HG02798 (cell line): Measurements from ENCODE around the gene NEUROG2.

Experiments used
- ATAC-seq: cut with Tn5 transposase; IDR thresholded peaks from one replicate; pipeline ENCODE4 v1.9.1; 2021; ENCODE audit warnings: mild to moderate bottlenecking; ENCODE audit not compliant: unreplicated experiment, poor library complexity

Gene NEUROG2

DNA sequence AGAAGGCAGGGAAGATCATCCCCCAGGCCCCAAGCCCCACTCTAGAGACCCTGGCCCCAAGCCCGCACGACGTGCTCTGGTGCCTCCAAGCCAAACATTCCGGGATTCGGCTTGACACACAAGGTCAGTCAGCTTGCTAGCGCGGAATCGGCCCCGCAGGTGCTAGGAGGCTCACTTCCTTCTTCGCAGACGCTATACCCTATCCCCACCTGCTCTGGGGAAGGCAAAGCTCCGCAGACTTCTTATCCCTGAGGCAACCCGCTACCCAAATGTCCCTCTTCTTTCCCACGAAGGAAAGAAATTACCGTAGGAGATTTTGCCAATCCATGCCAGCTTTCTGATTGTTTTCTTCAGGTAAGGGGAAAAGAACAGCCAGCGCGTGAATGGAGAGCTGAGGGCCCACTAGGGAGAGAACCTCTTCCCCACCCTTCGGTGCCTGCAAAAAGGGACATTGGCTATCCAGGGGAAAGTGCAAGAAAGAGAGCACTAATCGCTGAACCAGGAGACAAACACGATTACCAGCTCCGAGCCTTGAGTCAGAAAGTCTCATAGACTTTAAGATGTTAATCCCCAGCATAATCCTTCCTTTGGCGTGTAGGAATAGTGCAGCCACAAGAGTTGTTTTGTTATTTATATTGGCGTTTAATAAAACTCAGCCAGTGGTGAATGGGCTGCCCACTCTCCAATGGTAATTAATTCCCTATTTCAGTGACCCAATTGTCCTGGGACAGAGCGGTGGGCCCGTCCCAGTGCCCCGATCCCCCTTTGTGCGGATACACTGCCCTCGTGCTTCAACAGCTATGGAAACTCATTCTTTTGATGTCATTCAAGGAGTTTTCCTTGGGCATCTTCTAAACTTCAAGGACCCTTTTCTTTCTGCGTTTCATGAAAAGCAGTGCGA lies 5.4 kb upstream of the NEUROG2 start:
- ATAC-seq, result no peak

DNA sequence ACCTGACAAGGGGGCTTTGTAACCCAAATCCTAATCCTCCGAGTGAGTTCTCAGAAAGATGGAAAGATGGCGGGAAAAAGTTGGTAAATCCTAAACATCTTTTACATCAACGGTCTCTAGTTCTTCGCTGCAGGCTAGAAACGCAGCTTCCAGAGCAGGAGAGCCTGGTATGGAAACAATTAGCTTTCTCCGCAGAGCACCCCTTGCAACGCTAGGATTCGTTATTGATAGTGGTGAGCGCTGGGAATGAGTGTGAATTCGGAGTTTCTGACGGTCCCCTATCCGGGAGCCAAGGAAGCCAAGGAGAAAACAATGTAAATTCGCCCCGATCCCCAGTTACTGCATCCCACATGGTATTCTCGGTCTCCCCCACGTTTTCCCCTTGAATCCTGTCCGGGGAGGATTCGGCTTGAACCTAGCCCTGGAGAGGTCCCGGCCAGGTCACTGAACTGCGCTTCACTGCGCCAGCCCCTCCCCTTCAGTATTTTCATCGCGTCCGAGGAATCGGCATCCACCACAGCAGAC lies 4.7 kb upstream of the NEUROG2 start:
- ATAC-seq, result no peak

DNA sequence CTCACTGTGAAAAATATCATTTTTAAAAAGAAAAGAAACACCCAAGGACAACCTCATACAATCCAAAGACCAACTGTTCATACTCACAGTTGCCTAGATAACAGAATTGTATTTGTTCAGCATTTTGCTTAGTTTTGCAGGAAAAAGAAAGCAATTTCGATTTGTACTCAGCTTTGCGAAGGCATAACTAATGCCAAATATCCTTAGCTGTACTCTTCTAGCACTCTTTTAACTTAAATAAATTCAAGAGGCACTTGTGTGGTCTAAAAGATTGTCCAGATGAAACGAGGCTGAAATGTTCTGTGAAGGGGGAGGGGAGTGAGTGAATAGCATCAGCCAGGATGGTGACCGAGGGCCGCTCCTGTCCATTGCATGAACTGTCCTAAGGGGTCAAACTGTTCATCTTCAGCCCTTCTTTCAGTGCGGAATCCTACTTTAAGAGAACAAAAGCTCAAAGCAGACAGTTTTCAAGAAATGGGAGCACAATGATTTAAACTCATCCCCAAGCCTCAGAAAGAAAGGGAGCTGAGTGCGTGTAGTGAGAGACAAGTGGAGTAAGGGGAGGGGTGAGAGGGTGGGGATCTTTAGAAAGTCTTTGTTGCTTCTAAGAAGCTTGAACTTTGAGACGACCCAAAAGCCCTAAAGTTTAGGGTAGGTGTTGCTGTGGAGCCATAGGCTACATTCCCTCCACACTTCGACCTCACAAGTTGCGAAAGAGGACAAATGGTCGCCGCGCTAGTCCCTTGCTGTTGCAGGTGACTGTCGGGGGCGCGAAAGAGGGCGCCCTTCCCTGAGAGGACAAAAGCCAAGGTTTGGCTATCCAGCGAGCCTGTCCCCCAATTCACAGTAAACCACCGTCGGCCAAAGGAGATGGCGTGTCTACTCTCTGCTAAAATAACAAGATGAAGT lies 4.0 kb upstream of the NEUROG2 start:
- ATAC-seq, result no peak

DNA sequence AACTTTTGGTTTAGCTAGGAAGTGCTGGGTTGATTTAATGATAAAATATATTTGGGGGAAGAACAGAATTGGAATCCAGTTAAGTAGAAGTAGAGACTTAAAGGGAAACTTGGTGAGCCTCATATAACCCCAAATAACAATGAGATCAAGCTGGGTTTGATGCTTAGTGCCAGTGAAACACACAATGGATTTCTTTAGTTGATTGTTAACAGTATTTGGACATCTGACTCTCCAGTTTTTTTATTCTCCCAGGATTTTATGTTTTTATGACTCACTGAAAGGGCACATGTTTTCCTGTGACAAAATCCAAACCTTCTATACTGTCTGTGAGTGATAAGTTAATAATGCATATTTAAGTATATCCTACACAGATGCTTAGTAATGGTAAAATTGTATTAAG lies 2.7 kb upstream of the NEUROG2 start:
- no peak for ATAC-seq

DNA sequence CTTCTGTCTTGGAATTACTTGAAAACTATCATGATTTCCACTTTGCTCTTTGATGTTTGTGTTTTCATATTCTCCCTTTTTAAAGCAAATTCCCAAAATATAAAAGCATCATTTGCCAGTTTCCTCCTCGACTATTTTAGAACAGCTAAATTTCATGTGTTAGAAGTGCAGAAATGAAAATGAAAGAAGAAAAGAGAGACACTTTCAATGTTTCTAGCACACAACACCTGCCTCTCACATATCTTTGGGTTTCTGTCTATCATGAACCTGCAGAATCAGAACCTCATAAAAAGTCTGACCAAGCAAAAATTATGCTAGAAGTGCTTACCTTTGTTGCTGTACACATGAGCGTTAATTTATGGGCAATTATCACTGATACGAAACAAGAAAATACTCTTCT lies 1.9 kb upstream of the NEUROG2 start:
- no peak for ATAC-seq

DNA sequence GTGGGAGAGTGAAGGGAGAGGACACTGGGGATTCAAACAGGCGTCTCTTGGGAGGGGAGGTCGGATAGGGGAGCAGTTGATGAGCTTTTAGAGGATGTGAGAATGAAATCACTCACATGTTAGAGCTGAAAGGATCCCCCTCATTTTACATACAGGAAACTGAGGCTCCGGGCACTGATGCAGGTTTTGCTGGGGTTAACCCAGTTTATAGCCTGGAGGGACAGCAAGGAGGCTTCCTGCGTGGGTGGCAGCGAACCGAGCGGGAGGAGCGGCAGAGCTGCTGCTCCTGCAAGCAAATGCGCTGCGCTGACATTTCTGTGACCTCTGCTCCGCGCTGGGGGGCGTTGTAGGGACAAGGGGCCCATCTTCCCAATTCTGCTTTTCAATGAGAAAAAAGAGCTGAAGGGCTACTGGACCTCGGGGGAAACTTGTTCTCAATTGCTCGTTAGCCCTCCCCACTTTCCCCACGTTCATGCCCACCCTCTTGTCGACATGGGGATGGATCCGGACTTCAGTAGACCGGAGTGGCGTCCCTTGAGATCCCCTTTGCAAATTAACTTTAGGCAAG lies 1.2 kb upstream of the NEUROG2 start:
- ATAC-seq, result peak; percentile 20

DNA sequence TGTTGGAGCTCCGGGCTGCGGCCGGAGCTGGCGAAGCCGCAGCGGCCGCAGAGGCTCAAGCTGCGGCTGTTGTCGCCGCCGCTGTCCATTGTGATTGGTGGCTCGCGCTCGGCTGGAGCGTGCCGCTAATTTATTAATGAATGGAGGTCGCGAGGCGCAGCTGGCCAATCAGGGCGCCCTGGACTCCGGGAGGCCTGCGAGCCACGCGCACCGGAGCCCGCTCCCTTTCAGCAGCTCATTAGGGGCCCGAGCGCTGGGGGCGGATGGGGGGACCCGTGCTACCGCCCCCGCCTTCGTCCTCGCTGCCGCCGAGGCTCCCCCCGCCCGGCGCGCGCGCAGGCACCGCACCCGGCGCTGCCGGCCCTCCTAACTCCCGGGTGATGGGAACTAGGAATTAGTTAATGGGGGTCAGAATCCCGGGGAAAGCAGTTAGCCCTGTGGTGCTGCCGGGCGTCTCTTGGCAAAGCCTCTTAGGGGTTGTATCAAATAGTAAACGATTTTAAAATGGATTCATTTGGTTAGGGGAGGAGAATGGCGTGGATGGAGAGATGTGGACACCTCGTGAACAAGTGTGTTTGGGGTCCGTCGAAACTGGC lies 589 bp upstream of the NEUROG2 start:
- ATAC-seq, result peak; percentile 22

DNA sequence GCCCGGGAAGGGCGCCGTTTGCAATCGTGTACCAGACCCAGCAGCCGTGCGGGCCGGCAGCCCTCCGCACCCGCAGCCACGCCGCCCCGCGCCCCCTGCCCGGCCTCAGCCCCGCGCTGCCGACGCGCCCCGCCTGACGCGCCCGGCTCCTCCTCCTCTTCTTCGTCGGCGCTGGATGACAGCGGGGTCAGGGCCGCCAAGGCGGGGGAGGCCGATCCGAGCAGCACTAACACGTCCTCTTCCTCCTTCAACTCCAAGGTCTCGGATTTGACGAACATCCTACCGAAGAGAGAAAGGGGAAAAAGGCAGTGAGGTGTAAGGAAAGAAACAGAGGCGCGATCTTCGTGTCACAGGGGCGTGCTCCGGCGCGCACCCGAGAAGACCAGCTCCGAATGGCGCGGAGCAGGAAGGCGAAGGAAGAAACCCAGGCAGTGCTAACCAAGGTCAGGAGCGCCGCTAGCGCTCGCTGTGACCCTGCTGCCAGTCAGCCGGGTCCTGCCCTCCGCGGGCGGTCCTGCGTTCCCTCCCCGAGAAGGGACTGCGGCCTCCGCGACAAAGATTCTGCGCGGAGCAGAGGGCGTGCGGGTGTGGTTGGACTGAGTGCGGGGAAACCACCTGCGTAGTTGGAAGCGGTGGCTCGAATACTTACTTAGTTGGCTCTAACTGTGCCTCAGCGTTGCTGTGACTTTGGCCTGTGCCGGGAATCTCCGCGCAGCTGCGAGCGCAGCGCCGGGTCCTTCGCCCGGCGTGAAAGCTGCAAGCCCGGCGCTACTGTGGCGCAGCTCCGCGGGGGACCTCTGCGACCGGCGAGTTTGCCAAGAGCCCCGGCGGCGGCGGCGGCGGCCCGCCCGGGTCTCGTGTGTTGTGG lies 548 bp downstream of the NEUROG2 start:
- peak; percentile 42 for ATAC-seq

DNA sequence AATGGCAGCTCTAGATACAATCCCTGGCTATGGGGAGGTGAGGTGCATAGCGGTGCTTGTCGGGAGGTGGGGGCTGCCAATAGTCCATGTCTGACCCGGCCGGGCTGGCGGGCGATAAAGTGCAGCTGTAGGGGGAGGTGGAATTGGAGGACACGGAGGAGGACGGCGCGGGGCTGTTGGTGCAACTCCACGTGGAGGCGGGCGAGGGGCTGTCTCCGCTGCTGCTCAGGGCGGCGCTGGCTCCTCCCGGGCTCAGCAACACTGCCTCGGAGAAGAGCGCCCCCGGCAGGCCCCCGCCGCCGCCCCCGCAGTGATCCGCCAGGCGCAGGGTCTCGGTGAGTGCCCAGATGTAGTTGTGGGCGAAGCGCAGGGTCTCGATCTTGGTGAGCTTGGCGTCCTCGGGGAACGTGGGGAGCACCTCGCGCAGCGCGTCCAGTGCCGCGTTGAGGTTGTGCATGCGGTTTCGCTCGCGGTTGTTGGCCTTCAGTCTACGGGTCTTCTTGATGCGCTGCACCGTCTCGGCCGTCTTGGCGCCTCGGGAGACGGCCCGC lies 1.3 kb downstream of the NEUROG2 start:
- peak; percentile 14 for ATAC-seq

DNA sequence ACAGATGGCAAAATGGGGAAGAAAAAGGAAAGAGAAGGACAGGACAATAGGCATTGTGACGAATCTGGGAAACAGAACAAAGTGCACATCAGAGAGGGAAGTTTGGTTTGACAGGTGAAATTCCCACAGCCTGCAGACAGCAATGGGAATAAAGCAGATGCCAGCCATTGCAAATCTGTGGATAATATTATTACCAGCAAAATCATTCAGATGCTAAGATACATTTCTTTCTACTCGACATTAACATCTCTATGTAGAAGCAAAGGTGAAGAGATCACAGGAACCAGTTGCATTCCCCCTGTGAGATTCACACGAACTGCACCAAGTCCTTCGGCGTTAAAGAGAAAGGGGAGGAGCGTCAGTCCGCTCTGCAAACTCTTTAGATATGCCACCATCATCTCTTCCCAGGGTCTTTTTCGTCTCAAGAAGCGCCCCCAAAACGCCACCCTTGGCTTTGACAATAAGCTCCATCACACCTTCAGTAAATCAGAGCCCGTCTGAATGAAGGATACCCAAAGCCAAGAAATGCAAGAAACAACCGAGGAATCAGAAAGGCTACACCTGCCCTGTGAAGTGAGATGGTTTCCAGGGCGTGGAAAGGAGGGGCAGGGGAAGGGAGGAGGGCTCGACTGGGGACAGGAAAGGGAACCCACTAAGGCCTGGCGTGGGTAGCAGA lies 1.9 kb downstream of the NEUROG2 start:
- peak; percentile 21 for ATAC-seq

DNA sequence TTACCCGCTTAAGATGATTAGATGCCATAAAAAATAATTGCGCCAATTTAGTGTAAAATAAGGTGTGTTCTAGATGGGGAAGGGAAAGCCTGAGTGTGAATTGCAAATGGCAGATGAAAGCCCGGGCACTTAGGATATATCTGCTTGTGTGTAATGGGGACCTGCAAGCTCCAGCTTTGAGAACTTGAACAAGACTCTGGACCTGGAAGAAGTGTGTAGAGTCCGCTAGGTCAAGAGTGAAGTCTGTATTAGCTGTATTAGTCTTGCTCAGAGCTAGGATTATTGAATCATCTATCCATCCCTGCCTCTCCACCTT lies 4.2 kb downstream of the NEUROG2 start:
- ATAC-seq, result no peak

DNA sequence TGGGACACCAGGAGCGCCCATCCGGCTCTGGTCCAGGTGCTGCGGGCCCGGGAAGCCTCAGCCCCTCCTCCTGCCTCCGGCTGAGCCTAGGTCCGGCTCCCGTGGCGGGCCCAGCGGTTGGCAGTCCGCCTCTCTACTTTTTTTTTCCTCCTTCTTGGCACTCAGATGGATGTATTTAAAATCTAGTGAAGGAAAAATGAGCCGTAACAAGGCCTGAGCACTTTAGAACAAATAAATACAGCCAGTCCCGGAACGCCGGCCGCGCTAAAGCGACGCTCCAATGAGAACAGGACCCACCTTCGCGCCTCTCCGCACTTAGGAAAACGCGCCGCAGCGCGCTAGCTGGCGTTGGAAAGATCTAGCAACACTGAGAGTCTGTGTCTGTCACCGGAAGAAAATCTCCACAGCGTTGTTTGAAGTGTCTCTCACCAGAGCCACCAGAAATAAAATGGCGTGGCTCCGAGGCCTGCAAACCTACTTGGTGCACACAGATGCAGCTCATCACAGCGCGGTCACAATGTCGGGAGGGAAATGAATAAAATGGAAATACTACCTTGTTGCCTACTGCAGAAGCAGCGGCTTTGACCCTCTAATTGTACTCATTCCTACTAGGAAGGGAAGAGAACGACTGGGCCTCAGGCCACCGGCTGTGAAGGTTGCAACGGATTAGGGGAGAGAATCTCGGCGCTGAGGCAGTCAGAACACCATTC lies 4.7 kb downstream of the NEUROG2 start:
- ATAC-seq, result no peak

DNA sequence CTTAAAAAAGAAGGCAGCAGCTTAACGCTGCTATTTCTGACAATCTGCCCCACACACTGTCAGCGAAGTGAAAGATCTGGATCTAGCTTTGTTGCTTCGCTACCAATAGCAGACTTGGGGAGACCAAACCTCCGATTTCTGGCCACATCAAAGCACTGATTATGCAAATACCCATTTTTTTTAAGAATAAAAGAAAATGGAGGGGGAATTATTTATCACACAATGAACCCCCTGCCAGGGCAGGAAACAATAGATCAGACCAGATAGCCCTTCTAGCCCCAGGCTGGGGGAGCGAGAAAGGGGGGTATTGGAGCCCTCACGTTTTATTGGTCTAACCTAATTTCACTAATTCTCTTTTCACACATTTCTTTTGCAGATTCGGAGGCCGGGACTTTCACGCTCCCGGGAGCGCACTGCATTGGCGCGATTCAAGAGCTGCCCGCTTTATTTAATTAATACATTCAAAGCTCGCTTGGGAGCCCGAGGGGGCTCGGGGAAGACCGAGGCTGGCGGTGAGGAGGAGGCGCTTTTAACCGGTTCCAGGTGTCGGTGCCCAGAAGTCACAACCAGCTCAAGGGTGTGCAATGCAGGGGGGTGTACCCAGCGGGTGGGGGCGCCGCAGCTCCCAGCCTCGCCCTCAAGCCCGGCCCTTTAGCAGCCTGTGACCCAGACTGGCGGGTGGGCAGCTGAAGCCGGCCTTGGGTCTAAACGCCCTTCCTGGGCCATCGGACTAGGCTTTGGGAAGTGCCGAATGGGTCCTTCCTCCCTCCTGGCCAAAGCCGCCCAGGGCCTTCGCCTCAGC lies 5.5 kb downstream of the NEUROG2 start:
- ATAC-seq, result no peak

DNA sequence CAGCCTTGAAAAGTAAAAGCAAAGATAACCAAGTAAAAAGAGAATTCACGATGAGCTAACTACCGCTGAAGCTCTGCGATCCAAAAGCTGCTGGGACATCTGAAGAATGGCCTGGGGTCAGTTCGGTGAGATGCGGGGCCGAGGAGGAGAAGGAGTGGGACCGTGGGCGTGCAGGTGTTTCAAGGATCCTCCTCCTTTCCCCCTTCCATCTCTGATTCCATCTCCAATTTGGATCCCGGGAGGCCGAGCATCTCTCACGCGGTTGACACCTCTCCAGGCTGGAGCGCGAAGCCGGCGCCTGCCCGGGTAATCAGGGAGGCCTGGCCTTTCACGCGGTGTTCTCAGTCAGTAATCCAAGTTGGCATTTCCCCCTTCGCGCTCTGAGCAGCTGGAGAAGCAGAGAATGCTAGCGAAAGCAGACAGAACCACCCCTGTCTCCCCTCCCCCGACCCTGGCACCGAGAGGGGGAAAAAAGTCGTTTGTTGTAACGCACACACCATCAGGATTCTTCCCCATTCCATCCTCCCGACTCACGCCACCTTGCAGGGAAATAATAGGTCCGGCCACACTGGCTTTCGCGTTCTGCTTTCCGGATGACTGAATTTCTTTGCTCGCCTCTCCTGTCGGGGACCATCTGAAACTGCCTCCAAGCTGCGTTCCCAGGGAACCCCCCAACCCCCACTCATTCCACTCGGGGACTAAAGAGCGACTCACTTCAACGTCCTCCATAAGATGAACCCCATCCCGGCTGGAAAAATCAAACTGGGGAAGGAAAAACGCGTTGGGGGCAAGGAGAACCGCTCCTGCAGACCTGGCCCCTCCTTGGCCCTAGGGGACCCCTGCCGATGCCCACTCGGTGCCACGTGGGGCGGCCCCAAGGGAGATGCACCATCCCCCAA lies 6.5 kb downstream of the NEUROG2 start:
- ATAC-seq, result no peak

DNA sequence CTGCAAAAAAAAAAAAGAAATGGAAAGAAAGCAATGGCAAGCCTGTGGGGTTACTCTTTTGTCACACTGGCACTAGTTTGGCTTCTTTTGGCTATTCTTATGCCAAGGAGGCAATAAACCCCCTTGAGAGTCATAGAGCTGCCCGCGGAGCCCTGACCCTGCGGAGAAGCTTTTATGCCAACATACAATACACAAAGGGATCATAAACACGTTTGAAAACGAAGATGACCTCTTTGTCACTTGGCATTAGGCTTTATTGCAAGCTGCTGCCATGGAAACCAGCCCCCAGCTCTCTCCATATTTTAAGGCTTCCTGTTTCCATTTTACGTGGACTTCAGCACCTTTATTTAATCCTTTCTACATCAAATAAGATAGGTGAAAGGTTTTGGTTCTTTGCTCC lies 7.6 kb downstream of the NEUROG2 start:
- ATAC-seq, result no peak

DNA sequence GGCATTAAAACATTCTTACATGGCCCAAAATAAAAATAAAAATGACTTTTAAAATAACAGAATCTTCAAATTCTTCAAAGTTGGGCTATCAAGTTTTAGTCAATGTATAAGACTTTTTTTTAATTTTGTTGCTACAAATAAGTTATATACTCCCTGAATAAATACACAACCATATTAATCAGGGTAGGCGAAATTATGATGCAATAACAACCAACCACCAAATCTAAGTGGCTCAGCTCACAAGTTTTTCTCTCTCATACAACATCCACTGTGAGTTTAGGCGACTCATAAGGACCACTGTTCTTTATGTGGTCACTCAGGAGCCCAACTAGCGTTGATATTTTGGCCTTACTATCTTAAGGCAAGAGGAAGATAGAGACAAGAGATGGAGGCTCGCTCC lies 11.2 kb downstream of the NEUROG2 start:
- ATAC-seq, result no peak
